Measurements from ENCODE around the gene SH3GLB2.

GRCh38 chr9:129031514-129031913 lies 3.4 kb upstream of the SH3GLB2 start:
- TF ChIP-seq CTCF (IDR thresholded peaks at IDR 0.05) = no peak
- TF ChIP-seq POLR2A (IDR thresholded peaks at IDR 0.05) = no peak
